Stimulated activated naive B cell treated with anti-CD40 and anti-IgM and Interleukin-4, amounts not matched to agents 10 μg/mL and 1 μg/mL and 100 μg/mL, for 72 hours (primary cell): ENCODE data around the gene GPR141.

Experiments used
- ATAC-seq, 2 donors: fragments of 150-1000 bp; cut with Tn5 transposase; replicated peaks; 2 replicates each; pipeline ENCODE4 v1.10.0; 2021; ENCODE audit warnings: moderate library complexity in 1 of 2
- DNase-seq: peaks from one replicate; pipeline ENCODE4 v3.0.0; 2021
- H3K27ac Mint-ChIP-seq: one replicate; pipeline ENCODE4 v1.8.0; 2022; ENCODE audit warnings: mild to moderate bottlenecking, mixed read lengths
- H3K27me3 Mint-ChIP-seq, 2 donors: one replicate each; pipeline ENCODE4 v1.8.0; 2022; ENCODE audit warnings: mixed read lengths in 2 of 2
- H3K36me3 Mint-ChIP-seq, 2 donors: one replicate each; pipeline ENCODE4 v1.8.0; 2022; ENCODE audit warnings: mixed read lengths in 2 of 2, mild to moderate bottlenecking in 1 of 2
- H3K4me1 Mint-ChIP-seq, 2 donors: one replicate each; pipeline ENCODE4 v1.8.0; 2022; ENCODE audit warnings: mixed read lengths in 2 of 2, mild to moderate bottlenecking in 1 of 2
- H3K4me3 Mint-ChIP-seq, 2 donors: one replicate each; pipeline ENCODE4 v1.8.0; 2022; ENCODE audit warnings: mild to moderate bottlenecking in 2 of 2, mixed read lengths in 2 of 2, moderate library complexity in 1 of 2
- H3K9me3 Mint-ChIP-seq, 2 donors: one replicate each; pipeline ENCODE4 v1.8.0; 2022; ENCODE audit warnings: mixed read lengths in 2 of 2, mild to moderate bottlenecking in 1 of 2

The GPR141 gene

DNA sequence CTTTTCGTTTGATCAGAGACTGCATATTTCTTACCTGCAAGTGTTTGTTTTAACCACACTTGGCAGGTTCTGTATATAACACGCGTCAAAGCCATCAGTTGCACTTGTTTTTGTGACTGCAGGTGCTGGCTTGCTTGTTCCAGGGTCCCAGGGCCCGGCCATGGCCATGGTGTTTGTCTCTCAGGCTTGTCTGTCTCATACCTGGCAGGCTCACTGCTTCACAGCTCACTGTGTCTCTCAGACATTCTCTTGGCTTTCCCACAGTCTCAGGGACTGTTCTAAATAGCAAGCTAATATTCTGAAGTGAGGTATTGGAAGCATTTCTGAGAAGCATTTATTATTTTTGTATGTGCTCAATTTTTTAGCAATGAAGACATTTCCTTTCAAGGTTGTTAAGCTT lies 46.9 kb downstream of the GPR141 start:
- no peaks in the 10 kb centered on the region for H3K9me3 Mint-ChIP-seq
- DNase-seq (no peak), ATAC-seq (no peak)
- H3K4me3 Mint-ChIP-seq: no peak overlapping the region
- peaks cover 12 to 14% of the 10 kb centered on the region in 2 donors for H3K4me1 Mint-ChIP-seq
- peaks cover 0 to 2% of the 10 kb centered on the region in 2 donors for H3K36me3 Mint-ChIP-seq
- peaks cover 18% of the 10 kb centered on the region in 2 donors for H3K27me3 Mint-ChIP-seq
- H3K27ac Mint-ChIP-seq: no peak overlapping the region

DNA sequence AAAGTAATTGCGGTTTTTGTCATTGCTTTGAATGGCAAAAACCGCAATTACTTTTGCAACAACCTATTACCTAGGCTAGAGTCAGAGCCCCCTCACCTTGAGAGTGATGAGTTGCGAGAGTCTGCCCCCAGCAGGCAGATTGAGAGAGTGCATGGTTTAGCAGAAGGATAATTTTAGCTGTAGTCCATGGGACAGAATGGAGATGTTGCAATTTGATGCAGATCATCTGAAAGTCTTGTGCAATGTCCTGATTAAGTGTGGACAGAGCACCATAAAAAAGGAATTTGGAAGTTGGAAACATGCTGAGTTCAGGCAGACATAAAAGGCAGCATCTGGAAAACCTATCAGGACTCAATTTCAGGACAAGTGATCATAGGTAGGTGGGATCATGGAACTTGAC lies 48.7 kb downstream of the GPR141 start:
- H3K4me3 Mint-ChIP-seq: no peak overlapping the region
- ATAC-seq (peak; percentile 69 to 81), DNase-seq (peak; percentile 24)
- peaks cover 18% of the 10 kb centered on the region in 2 donors for H3K27me3 Mint-ChIP-seq
- H3K4me1 Mint-ChIP-seq: peaks cover 12 to 13% of the 10 kb centered on the region in 2 donors
- no peaks in the 10 kb centered on the region for H3K9me3 Mint-ChIP-seq
- no peak overlapping the region for H3K27ac Mint-ChIP-seq
- peaks cover 0 to 2% of the 10 kb centered on the region in 2 donors for H3K36me3 Mint-ChIP-seq

DNA sequence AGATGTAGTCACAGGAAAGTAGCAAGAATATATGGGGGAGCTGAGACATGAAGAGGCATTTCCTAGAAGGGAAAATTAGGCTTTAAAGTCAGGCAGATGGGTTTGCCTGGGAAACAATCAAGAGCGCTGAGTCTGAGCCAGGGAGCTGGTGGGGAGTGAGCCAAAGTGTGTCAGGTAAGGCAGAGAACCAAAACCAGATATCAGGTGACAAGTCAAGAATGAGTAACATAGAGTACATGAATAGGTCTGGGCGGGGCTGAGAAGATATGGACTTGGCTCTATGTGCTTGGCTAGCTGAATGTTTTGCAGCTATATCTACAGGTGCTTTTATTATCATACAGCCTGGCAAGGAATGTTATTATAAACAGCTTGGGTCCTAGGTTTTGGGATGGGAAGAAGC lies 49.3 kb downstream of the GPR141 start:
- Mint-ChIP-seq H3K27me3 (peaks cover 15 to 18% of the 10 kb centered on the region in 2 donors), H3K4me3 (no peak overlapping the region), H3K36me3 (peaks cover 0 to 2% of the 10 kb centered on the region in 2 donors), H3K9me3 (no peaks in the 10 kb centered on the region), H3K4me1 (peaks cover 10 to 12% of the 10 kb centered on the region in 2 donors), H3K27ac (no peak overlapping the region)
- no peak for ATAC-seq
- DNase-seq: no peak

DNA sequence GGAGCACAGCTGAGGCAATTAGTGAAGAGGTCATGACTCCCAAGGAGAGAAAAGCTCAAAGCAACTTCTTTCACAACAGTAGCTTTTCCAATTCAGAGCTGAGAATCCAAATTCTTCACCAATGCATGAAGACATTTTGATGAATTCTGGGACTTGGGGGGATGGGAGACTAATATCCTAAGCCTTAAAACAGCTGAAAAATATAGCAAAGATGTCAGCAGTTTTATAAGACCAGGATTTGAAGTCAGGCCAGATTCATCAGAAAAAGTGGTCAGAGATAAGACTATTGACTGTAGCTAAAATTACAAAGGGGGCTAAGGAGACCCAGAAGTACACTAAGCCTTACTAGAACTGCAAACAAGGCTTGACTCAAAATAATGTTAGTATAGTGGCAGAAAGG lies 51.6 kb downstream of the GPR141 start:
- ATAC-seq: no peak
- H3K36me3 Mint-ChIP-seq: no peaks in the 10 kb centered on the region
- peaks cover 13 to 14% of the 10 kb centered on the region in 2 donors for H3K27me3 Mint-ChIP-seq
- no peak overlapping the region for H3K27ac Mint-ChIP-seq
- no peak overlapping the region for H3K4me3 Mint-ChIP-seq
- peaks cover 3 to 4% of the 10 kb centered on the region in 2 donors for H3K4me1 Mint-ChIP-seq
- no peaks in the 10 kb centered on the region for H3K9me3 Mint-ChIP-seq
- DNase-seq: no peak

DNA sequence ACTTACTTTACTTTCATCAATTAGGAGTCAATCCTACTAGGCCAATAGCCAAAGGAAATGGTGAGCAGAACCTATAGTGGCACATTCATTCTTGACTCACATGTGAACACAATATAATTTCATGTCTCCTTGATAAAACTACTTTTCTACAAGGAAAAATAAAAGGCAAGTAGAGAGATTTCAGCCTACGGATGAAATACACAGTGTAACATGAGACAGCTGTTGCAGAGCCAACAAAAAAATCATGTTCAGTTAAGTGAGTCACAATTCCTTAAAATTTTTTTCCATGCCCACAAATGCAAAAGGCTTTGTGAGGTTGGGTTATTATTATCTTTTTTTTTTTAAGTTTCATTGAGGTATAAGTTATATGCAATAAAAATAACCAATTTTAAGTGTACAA lies 54.8 kb downstream of the GPR141 start:
- no peaks in the 10 kb centered on the region for H3K4me1 Mint-ChIP-seq
- peaks cover 0 to 4% of the 10 kb centered on the region in 2 donors for H3K27me3 Mint-ChIP-seq
- no peak for DNase-seq
- no peak for ATAC-seq
- no peaks in the 10 kb centered on the region for H3K36me3 Mint-ChIP-seq
- H3K27ac Mint-ChIP-seq: no peak overlapping the region
- no peaks in the 10 kb centered on the region for H3K9me3 Mint-ChIP-seq
- no peak overlapping the region for H3K4me3 Mint-ChIP-seq

DNA sequence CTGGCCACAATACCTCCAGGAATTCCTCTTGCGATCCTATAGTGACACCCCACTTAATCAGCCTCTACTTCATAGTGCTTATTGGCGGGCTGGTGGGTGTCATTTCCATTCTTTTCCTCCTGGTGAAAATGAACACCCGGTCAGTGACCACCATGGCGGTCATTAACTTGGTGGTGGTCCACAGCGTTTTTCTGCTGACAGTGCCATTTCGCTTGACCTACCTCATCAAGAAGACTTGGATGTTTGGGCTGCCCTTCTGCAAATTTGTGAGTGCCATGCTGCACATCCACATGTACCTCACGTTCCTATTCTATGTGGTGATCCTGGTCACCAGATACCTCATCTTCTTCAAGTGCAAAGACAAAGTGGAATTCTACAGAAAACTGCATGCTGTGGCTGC lies 56.8 kb downstream of the GPR141 start:
- DNase-seq (no peak), ATAC-seq (no peak)
- Mint-ChIP-seq H3K4me3 (no peak overlapping the region), H3K27ac (no peak overlapping the region), H3K36me3 (no peaks in the 10 kb centered on the region), H3K4me1 (no peaks in the 10 kb centered on the region), H3K9me3 (no peaks in the 10 kb centered on the region), H3K27me3 (no peaks in the 10 kb centered on the region)

DNA sequence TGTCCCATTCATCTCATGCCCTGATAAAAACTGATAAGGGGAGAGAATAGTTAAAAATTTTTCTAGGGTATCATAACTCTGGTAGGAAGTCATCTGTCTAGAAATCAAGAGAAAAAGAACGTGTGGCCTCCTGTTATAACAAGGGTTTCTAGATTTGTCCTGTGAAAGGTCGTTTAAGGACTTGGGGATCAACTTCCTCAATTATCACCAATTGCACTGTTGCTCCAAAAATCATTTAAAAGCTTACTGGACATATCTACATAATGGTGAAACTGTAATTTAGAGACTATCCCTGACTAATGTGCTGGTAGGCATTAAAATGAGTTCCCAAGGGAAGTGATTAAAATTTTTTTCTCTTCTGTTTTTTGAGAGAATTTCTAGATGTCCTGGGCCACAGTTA lies 58.2 kb downstream of the GPR141 start:
- Mint-ChIP-seq H3K4me1 (no peaks in the 10 kb centered on the region), H3K9me3 (no peaks in the 10 kb centered on the region), H3K27ac (no peak overlapping the region), H3K4me3 (no peak overlapping the region), H3K36me3 (no peaks in the 10 kb centered on the region), H3K27me3 (no peaks in the 10 kb centered on the region)
- ATAC-seq: no peak
- no peak for DNase-seq

DNA sequence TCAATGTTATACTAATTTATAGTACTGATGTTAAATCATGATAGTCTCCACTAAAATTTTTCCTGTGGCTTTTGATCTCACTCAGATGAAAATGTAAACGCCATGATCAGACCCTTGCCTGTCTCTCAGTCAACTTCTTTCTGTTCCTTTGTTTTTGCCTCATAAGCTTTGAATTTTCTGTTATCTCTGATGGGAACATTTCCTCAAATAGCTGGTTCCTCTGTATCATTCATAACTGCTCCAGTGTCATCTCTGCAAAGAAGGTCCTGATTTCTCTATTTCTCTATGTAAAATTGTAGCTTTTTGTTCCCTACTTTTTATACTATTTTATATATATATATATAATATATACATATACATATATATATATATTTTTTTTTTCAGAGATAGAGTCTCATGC lies 67.5 kb downstream of the GPR141 start:
- no peak for DNase-seq
- ATAC-seq: no peak
- no peak overlapping the region for H3K27ac Mint-ChIP-seq
- no peaks in the 10 kb centered on the region for H3K4me1 Mint-ChIP-seq
- H3K9me3 Mint-ChIP-seq: no peaks in the 10 kb centered on the region
- peaks cover 4 to 5% of the 10 kb centered on the region in 2 donors for H3K27me3 Mint-ChIP-seq
- H3K36me3 Mint-ChIP-seq: no peaks in the 10 kb centered on the region
- H3K4me3 Mint-ChIP-seq: no peak overlapping the region

DNA sequence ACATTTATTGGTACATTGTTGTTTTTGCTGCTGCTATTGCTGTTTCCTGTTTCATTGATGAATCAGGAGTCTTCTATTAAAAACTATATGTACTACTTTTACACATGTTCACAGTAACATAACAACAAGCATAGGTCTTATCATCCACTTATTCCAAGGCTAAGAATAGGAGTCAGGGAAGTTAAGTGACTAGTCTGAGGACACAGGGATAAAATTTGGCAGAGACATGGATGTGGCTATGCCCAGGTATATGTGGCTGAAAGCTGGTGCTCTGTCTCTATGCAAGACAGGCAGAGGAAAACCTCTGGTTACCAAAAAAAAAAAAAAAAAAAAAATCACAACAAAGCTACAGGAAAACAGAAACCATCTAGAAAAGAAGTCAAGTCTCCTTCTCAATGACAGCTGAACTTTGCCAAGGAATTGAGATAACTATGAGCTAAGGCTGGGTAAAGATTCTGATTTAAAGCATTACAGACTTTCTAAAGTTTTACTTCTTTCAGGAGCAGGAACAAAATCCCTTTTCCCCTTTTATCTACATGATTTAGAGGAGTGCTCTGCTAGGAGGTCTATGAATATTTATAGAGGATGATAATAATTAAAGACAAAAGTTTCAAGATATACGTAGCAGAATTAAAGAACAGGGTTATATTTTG lies 70.0 kb downstream of the GPR141 start:
- no peak for DNase-seq
- Mint-ChIP-seq H3K27me3 (peaks cover 4 to 5% of the 10 kb centered on the region in 2 donors), H3K27ac (no peak overlapping the region), H3K9me3 (no peaks in the 10 kb centered on the region), H3K4me3 (no peak overlapping the region), H3K4me1 (peaks cover 2 to 5% of the 10 kb centered on the region in 2 donors), H3K36me3 (no peaks in the 10 kb centered on the region)
- ATAC-seq: no peak

DNA sequence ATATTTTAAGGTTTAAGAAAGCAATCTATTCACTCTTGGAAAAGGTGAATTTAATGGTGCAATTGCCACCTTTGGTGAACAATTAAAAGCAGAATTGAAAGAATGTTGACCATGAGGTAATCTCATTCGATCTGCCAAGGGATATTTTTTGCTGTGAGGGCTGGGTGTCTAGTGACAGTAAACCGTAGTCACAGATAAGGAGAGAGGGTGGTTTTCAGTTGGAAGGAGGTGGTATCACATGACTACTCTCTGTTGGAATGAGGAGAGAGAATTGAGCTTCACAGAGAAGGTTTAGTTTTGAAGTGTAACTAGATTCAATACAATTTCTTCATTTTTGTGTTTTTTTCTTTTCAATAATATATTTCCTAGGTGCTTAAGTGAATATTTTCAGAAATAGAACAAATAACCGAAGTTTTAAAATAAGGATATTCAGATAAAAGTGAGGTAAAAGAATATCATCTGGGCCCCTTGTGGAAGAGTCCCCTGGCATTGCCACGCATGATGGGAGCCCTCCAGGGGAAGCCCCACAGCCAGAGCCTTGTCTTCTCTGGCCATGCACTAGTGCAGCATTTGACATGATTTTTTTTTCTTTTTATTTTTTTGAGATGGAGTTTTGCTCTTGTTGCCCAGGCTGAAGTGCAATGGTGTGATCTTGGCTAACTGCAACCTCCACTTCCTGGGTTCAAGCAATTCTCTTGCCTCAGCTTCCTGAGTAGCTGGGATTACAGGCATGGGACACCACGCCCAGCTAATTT lies 73.4 kb downstream of the GPR141 start:
- ATAC-seq: no peak
- Mint-ChIP-seq H3K4me1 (peaks cover 2 to 5% of the 10 kb centered on the region in 2 donors), H3K27me3 (peaks cover 0 to 4% of the 10 kb centered on the region in 2 donors), H3K27ac (no peak overlapping the region), H3K4me3 (no peak overlapping the region), H3K9me3 (no peaks in the 10 kb centered on the region), H3K36me3 (no peaks in the 10 kb centered on the region)
- no peak for DNase-seq

DNA sequence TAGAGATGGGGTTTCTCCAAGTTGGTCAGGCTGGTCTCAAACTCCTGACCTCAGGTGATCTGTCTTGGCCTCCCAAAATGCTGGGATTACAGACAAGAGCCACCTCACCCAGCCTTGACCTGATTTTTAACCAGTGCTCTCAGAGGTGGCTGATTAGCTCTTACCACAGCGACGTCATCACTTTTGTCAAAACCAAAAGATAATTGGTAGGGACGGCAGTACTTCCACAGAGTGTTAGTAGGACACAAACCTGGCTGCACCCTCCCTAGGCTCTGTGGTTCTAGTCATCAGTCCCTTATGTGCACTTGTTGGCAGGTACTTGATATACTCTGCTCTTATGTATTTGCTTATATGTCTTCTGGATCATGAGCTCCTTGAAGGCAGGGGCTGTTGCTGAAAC lies 74.0 kb downstream of the GPR141 start:
- ATAC-seq: no peak
- no peak overlapping the region for H3K27ac Mint-ChIP-seq
- H3K27me3 Mint-ChIP-seq: peaks cover 0 to 4% of the 10 kb centered on the region in 2 donors
- no peaks in the 10 kb centered on the region for H3K9me3 Mint-ChIP-seq
- DNase-seq: no peak
- no peak overlapping the region for H3K4me3 Mint-ChIP-seq
- peaks cover 2 to 5% of the 10 kb centered on the region in 2 donors for H3K4me1 Mint-ChIP-seq
- no peaks in the 10 kb centered on the region for H3K36me3 Mint-ChIP-seq

DNA sequence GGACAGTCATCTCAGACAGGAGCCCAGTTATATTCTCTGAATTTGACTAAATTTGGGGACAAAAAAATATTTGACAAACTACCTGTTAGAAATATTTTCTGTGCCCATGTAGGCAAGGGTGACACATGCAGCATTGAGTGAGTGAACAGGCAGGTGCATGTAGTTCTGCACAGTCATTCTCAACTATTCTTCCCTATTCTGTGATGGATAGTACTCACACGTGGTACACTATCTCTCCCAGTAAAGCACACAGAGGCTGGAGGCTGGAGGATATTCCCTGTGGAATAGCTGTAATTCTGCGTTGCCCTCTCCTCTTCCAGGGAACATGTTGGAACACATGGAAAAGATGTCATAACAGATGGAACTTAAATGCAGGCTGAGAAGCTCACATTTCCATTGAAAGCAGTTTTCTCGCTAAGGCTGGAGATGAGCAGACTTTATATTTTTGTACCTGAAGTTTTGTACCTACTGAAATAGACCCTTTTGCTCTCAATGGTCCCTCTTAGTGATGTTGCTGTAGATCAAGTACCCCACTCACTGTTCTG lies 75.0 kb downstream of the GPR141 start:
- Mint-ChIP-seq H3K4me3 (no peak overlapping the region), H3K4me1 (peaks cover 2 to 5% of the 10 kb centered on the region in 2 donors), H3K27ac (no peak overlapping the region)

DNA sequence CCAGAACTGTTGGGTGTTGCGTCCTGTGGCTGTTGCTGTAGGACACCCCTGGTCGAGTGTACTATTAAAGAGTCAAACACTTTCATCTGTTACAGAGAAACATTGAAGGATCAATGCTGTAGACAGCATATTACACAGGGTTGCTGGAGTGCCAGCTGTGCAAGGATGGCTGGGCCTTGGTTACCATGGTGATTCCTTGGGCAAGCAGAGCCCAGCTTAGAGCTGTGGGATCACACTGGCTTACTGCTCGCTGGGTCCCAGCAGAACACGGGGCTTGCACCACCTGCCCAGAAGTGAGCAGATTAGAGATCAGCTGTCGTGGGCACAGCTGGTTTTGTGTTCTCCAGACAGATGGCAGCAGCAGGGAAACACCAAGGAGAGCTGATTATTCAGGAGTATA lies 76.0 kb downstream of the GPR141 start:
- H3K27ac Mint-ChIP-seq: no peak overlapping the region
- ATAC-seq (no peak), DNase-seq (no peak)
- peaks cover 0 to 3% of the 10 kb centered on the region in 2 donors for H3K36me3 Mint-ChIP-seq
- peaks cover 2 to 5% of the 10 kb centered on the region in 2 donors for H3K4me1 Mint-ChIP-seq
- no peak overlapping the region for H3K4me3 Mint-ChIP-seq
- peaks cover 3 to 4% of the 10 kb centered on the region in 2 donors for H3K9me3 Mint-ChIP-seq
- peaks cover 4 to 6% of the 10 kb centered on the region in 2 donors for H3K27me3 Mint-ChIP-seq

More for the DNA sequence above, 75.0 kb downstream of the GPR141 start:
- Mint-ChIP-seq H3K36me3 (no peaks in the 10 kb centered on the region), H3K9me3 (no peaks in the 10 kb centered on the region), H3K27me3 (peaks cover 0 to 4% of the 10 kb centered on the region in 2 donors)
- DNase-seq (no peak), ATAC-seq (no peak)

DNA sequence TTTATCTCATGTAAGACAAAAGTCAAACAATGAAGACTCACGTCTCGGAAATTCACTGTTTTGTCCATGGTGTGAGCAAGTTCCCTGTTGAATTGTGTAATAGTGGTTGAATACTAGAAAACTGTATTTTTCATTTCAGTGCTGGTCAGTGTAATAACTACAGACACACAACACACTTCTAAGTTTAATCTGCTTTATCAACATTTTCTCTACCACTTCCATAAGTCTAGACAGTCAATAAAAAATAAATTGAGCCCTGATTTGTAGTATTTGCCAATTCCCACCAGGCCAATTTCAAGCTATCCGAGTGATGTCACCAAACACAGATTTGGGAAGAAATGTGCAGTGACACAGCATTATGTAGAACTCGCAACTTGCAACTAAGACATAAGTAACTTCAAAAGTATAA lies 81.9 kb downstream of the GPR141 start:
- Mint-ChIP-seq H3K4me3 (no peak overlapping the region), H3K36me3 (peaks cover 0 to 3% of the 10 kb centered on the region in 2 donors), H3K9me3 (peaks cover 4 to 8% of the 10 kb centered on the region in 2 donors), H3K27ac (no peak overlapping the region), H3K27me3 (peaks cover 4 to 6% of the 10 kb centered on the region in 2 donors), H3K4me1 (peaks cover 6 to 14% of the 10 kb centered on the region in 2 donors)
- no peak for DNase-seq
- no peak for ATAC-seq
